DMS114 treated with DMSO at 0.1 percent for 48 hours (cell line): Measurements from ENCODE around the gene MRTO4.

Experiments
- DNase-seq: peaks from one replicate; lab custom pipeline; 2025; ENCODE audit not compliant: unreplicated experiment; lab: John Stamatoyannopoulos, UW

The MRTO4 gene

DNA sequence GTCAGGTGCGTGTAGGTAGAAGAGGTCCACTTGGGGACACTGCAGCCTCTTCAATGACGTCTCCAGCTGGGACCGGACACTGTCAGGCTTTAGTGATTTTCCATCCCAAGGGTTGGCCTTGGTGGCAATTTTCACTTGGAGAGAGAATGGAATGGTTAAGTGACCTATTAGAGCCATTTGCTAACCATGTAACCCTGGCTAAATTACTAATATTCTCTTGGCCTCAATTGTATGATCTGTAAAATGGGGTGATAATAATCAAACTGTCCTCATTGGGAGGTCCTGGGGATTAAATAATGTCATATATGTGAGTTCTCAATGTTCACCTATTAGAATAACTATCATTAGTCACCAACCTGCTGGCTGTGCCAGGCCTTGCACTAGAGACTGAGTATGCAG is 56.9 kb downstream of the MRTO4 start:
- no peak for DNase-seq

DNA sequence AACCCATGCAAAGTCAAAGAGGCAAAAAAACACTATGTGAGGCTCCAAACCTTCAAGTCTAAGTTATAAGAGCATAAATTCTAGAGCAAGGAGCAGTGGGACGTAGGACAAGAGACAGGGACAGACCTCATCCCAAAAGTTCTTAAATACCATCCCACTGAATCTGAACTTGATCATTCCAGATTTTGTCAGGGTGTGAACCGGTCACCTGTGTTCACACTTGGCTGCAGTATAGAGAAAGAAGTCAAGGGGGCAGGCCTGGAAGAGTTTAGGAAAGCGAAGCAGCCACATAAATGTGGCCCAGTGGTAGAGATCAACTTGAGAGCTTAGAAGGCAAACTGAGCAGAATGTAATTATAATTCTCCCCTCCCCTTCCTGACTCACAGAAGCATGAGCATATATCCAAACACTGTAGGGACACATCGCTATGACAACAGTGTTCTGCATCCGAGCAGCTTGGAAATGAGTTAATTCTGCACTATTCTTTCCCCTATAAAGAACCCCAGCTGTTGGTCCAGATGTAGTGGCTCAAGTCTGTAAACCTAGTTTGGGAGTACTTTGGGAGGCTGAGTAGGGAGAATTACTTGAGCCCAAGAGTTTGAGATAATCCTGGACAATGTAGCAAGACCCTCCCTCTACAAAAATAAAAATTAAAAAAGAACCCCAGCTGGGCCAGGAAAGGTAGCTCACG is 57.7 kb downstream of the MRTO4 start:
- DNase-seq = no peak
